Measurements from ENCODE around the gene MAST4. TPM values are rescaled to one million over a fixed set of nuclear protein-coding genes. Genes with fewer than 3 reads are reported as not detected.
A peak's percentile ranks its signal among the peaks of the same experiment; 100 is the strongest.

MAST4 gene
- total and polyA plus RNA-seq, 2 donors (not counting 1 experiment from before 2014, with no cell fraction given): 2.5 to 57.1 TPM

DNA sequence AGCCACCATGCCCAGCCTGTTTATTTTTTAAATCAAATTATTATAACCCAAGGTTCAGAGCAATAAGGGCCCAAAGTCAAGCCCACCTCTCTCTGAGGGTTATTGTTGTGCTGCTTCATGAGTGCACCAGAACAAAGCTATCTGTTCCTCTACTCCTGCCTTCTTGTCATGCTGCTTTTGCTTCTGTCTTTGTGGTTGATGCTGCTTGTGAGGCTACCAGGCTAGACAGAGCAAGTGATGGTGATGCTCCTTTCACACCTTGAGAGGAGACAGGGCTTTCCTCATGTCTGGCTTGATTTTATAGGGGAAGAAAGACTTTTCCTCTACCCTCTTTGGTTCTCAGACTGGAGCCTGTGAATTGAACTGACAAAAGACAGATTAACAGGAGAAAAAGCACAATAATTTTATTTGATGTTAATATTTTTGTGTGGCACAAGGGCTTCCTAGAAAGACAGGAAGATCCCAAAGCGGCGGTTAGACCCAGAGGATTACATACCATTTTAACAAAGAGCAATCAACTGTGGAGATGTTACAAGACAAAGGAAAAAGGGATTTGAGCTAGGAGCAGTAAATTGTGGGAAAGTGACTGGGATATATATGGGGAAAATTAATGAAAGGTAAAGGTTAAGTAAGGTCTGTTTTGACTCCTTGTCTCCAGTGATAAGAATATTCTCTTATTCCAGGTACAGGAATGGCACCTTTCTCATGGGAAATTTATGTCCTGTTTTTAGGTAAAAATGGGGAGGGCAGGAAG, 604.8 kb downstream of the MAST4 start:
- no peak overlapping the region for H2AFZ ChIP-seq (ENCODE audit: insufficient read depth, low read depth, low read length, poor library complexity, severe bottlenecking)
- Mint-ChIP-seq H3K27me3 (no peaks in the 10 kb centered on the region), H3K9me3 (ENCODE audit: insufficient read depth) (peaks cover 3% of the 10 kb centered on the region), H3K4me1 (peaks cover 95% of the 10 kb centered on the region), H3K4me3 (peak overlapping the region; percentile 62), H3K27ac (peak overlapping the region; percentile 83)
- WGBS (ENCODE audit: insufficient coverage): no CpG with 5 or more reads among the region's 2 CpGs
- H3K36me3 ChIP-seq (replicated peaks in 1 of 2; ENCODE audit: control extremely low read depth in 1 of 2, control insufficient read depth in 1 of 2, extremely low read depth in 1 of 2, insufficient read depth in 2 of 2, low read length in 1 of 2): no peaks in the 10 kb centered on the region
- H4K20me1 ChIP-seq (ENCODE audit: control insufficient read depth, insufficient read depth, low read length, poor library complexity, severe bottlenecking): no peaks in the 10 kb centered on the region
- peak overlapping the region; percentile 89 for H3K4me2 ChIP-seq (replicated peaks; ENCODE audit: low read depth, low read length, poor library complexity, severe bottlenecking)
- POLR2A ChIA-PET: interaction anchor here (0.6 to 1.2 kb wide), 3 partner anchors 12 to 1058 kb away, joined by 3 to 5 read pairs (median 3); no protein-coding TSS in a partner anchor
- CTCF ChIA-PET: interaction anchor here (0.6 to 13.8 kb wide), 7 partner anchors 8 to 44 kb away, joined by 3 to 582 read pairs (median 4); no protein-coding TSS in a partner anchor
- H3K9me3 ChIP-seq (ENCODE audit: control extremely low read depth in 1 of 3, control insufficient read depth in 2 of 3, insufficient read depth in 1 of 3, low read length in 2 of 3): peaks cover 0 to 19% (median 7%) of the 10 kb centered on the region in 3 donors
- peak; percentile 46 for DNase-seq
- no peaks in the 10 kb centered on the region for H3K27me3 ChIP-seq (replicated peaks in 1 of 4; ENCODE audit: control extremely low read depth in 1 of 4, control insufficient read depth in 3 of 4, insufficient read depth in 4 of 4, low read length in 3 of 4)
- H3K27ac ChIP-seq (ENCODE audit: low read length in 2 of 2): peak overlapping the region; percentile 25 to 86
- TF ChIP-seq EZH2 (IDR thresholded peaks at IDR 0.05; ENCODE audit: borderline replicate concordance, insufficient read depth, low read depth, low read length, poor library complexity, severe bottlenecking): no peak
- TF ChIP-seq, protein P1, sequence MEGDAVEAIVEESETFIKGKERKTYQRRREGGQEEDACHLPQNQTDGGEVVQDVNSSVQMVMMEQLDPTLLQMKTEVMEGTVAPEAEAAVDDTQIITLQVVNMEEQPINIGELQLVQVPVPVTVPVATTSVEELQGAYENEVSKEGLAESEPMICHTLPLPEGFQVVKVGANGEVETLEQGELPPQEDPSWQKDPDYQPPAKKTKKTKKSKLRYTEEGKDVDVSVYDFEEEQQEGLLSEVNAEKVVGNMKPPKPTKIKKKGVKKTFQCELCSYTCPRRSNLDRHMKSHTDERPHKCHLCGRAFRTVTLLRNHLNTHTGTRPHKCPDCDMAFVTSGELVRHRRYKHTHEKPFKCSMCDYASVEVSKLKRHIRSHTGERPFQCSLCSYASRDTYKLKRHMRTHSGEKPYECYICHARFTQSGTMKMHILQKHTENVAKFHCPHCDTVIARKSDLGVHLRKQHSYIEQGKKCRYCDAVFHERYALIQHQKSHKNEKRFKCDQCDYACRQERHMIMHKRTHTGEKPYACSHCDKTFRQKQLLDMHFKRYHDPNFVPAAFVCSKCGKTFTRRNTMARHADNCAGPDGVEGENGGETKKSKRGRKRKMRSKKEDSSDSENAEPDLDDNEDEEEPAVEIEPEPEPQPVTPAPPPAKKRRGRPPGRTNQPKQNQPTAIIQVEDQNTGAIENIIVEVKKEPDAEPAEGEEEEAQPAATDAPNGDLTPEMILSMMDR (IDR thresholded peaks at IDR 0.05): no peak
- no peak overlapping the region for H3K4me3 ChIP-seq (ENCODE audit: control extremely low read depth in 1 of 5, extremely low read depth in 1 of 5, insufficient read depth in 1 of 5, low read depth in 2 of 5, low read length in 4 of 5)
- H3K9ac ChIP-seq (ENCODE audit: low read length): peak overlapping the region; percentile 25
- H3K4me1 ChIP-seq (ENCODE audit: control insufficient read depth in 2 of 2, insufficient read depth in 2 of 2, low read length in 2 of 2): peaks cover 86 to 93% of the 10 kb centered on the region in 2 donors
- H3K79me2 ChIP-seq (ENCODE audit: control insufficient read depth, insufficient read depth, low read length): peaks cover 78% of the 10 kb centered on the region
- ATAC-seq (ENCODE audit: low read depth): peak; percentile 8
- intact Hi-C loops (cut with micrococcal nuclease): no loop called here

All from B cell (primary cell).